ENCODE results near the gene KRT7.

- TF ChIP-seq, protein P1, sequence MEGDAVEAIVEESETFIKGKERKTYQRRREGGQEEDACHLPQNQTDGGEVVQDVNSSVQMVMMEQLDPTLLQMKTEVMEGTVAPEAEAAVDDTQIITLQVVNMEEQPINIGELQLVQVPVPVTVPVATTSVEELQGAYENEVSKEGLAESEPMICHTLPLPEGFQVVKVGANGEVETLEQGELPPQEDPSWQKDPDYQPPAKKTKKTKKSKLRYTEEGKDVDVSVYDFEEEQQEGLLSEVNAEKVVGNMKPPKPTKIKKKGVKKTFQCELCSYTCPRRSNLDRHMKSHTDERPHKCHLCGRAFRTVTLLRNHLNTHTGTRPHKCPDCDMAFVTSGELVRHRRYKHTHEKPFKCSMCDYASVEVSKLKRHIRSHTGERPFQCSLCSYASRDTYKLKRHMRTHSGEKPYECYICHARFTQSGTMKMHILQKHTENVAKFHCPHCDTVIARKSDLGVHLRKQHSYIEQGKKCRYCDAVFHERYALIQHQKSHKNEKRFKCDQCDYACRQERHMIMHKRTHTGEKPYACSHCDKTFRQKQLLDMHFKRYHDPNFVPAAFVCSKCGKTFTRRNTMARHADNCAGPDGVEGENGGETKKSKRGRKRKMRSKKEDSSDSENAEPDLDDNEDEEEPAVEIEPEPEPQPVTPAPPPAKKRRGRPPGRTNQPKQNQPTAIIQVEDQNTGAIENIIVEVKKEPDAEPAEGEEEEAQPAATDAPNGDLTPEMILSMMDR (conservative IDR thresholded peaks at IDR 0.05; ENCODE audit: low read length): no peak
- no peak for TF ChIP-seq EZH2phosphoT487 (IDR thresholded peaks at IDR 0.05; ENCODE audit: borderline replicate concordance, low read depth, low read length)
These were observed 18.6 kb upstream of the KRT7 start for GRCh38 chr12:52214421-52214802.
